ENCODE data around the gene CEP41.

CEP41 gene, protein sequence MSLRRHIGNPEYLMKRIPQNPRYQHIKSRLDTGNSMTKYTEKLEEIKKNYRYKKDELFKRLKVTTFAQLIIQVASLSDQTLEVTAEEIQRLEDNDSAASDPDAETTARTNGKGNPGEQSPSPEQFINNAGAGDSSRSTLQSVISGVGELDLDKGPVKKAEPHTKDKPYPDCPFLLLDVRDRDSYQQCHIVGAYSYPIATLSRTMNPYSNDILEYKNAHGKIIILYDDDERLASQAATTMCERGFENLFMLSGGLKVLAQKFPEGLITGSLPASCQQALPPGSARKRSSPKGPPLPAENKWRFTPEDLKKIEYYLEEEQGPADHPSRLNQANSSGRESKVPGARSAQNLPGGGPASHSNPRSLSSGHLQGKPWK

GRCh38 chr7:130440527-130441365 lies at the start of gene CEP41:
TSS of gene CEP41 (minus strand) at chr7:130441016. CDS start at chr7:130440966, 50 bp downstream.
- peak; percentile 98 for DNase-seq

- DNase-seq = peak; percentile 42
Measured at GRCh38 chr7:130490311-130490791, 49.5 kb upstream of the CEP41 start.

- no peak for DNase-seq
Measured at GRCh38 chr7:130489140-130489983, 48.5 kb upstream of the CEP41 start.

- no peak for DNase-seq
Measured at GRCh38 chr7:130488392-130489139, 47.8 kb upstream of the CEP41 start.

GRCh38 chr7:130486954-130487436 lies 46.2 kb upstream of the CEP41 start:
- peak; percentile 58 for DNase-seq

DNA sequence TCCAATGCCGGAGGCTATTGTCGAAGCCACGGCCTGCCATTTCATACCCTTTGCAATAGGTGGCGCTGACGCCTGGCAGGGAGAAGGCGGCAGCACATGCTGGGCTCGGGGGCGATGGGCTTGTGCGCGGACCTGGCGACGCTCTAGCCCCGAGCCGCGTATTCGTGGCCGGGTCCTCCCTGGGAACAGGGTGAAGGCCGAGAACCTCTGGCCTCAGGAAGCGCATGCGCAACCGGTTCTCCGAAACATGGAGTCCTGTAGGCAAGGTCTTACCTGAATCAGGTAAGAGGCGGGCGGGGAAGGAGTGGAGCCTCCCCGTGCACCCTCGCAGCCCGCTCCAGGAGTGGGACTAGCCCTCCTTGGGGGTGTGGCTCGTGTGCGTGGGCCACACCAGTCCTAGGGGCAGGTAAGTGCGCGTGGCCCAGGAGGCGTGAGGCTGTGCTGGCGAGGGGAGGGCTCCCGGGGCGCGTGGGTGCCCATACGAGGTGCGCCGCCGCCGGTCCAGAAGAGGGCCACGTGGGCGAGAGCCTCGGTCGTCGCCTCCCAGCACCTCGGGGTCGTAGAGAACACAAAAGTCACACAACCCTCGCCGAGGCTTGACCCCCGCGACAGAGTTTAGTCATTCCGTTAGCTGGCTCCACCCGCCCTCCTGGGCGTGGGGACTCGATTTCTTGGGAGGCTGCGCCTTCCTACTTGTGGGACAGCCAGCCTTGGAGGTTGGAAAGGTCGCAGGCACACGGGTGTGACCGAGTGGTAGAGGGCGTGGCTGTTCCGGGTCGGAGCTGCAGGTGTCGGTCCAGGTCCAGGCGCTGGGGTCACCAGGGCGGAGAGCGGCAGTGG lies 45.5 kb upstream of the CEP41 start:
- peak; percentile 89 for DNase-seq

GRCh38 chr7:130485734-130486113 lies 44.9 kb upstream of the CEP41 start:
- no peak for DNase-seq

- DNase-seq = no peak
Measured at GRCh38 chr7:130483031-130483430, 42.2 kb upstream of the CEP41 start.

DNA sequence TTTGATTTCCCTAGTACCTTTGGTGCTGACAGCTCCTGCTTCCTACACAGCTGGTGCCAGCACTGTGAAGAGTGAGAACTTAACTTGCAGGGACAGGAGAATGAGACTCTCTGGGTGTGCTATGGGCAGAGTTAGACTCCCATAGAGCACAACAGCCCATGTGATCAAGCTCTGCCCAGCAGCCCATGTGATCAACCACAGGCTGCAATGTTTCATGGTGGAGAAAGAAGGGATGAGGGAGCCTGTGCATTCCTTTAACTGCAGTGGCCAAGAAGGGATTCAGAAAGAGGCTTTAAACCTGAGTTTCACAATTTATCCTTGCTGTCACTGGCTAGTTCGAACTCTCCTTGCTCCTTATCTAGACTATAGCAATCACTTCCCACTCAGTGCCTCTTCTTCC lies 41.1 kb upstream of the CEP41 start:
- no peak for DNase-seq

- DNase-seq = no peak
Measured at GRCh38 chr7:130479716-130480400, 39.0 kb upstream of the CEP41 start.

DNA sequence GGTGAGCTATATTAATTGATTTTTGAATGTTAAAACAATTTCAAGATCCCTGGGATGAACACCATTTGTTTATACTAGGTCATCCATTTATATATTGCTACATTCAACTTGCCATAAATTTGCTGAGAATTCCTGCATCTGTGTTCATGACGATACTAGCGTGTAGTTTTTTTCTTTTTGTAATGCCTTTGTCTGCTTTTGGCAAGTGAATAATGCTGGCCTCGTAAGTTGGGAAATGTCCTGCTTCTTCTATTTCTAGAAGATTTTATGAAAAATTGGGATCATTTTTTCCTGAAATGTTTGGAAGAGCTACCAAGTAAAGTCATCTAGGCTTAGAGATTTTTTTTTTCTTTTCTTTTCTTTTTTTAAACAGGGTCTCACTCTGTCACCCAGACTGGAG lies 38.2 kb upstream of the CEP41 start:
- DNase-seq = no peak

DNA sequence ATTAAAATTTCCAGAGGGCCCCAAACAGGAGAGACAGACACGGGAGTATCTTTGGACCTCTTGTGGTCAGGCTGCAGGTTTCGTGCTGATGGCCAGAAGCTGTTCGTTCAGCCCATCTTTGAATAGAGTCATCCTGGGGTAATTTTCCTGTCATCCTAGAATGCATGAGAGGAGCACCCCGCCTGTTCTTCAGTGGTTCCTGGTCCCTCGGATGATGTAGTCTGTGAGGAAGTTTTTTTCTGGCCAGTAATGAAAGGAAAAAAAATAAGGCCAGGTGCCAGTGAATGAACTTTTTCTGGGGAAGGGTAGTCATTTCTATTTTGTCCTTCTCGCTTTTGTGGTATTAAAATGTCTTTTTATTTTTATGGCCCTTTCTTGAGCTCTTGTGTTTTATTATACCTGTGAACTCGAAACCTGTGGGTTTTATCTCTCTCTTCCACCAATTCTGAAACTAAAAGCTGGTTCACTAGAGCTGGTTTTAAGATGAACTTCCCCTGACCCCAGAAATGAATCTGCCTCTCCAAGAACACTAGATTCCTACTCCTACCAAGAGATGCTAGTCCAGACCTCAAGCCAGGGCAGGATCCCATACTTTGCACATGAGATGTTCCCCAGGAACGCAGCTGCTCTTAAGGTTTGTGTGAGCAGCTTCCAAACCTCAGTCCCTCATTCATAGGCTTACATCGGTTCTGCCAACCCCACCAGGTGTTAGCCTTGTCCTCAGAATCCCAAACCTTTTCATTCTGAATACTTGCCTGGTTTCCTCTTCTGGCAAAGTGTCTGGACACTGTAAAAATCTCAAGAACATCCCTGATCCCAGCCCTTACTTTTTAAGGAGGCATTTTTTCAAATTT lies 35.7 kb upstream of the CEP41 start:
- DNase-seq = no peak

- DNase-seq = no peak
Measured at GRCh38 chr7:130475776-130476175, 35.0 kb upstream of the CEP41 start.

GRCh38 chr7:130473876-130474275 lies 33.1 kb upstream of the CEP41 start:
- peak; percentile 20 for DNase-seq

DNA sequence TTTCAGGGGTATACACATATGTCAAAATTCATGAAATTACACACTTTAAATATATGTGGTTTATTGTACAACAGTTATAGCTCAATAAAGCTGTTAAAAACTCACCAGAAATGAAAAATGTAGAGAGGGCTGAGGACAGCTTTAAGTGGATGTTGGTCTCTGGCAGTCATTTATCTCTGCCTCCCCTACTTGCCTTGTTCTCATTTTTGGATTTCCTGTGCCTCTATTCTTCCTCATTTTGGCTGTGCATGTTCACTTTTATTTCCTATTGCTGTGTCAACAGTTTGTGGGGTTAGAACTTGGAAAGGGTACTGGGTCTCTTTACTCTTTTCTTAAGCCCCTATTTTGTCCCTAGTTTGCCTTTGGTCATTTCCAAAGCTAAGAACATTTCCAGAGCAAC lies 32.5 kb upstream of the CEP41 start:
- no peak for DNase-seq

- DNase-seq = no peak
Measured at GRCh38 chr7:130471974-130472373, 31.2 kb upstream of the CEP41 start.

- no peak for DNase-seq
Measured at GRCh38 chr7:130468612-130469011, 27.8 kb upstream of the CEP41 start.

GRCh38 chr7:130463553-130464434 lies 23.0 kb upstream of the CEP41 start:
- no peak for DNase-seq
